H1 (cell line): ENCODE data around the gene SREK1IP1. TPM values are rescaled to one million over a fixed set of nuclear protein-coding genes. Genes with fewer than 3 reads are reported as not detected.

Source experiments
- CTCF ChIA-PET: fragments of 300-600 bp; sonication (Branson Sonifier 250); formaldehyde crosslinking; loops from one replicate; lab custom pipeline; 2021; ENCODE audit not compliant: partially characterized antibody; lab: Charles Lee
- POLR2A ChIA-PET: fragments of 300-600 bp; sonication (Branson Sonifier 250); formaldehyde crosslinking; loops from one replicate; lab custom pipeline; 2021; ENCODE audit warnings: inconsistent platforms; ENCODE audit not compliant: partially characterized antibody; lab: Charles Lee
- DNase-seq, 2 experiments: peaks; one replicate each; pipeline versions ENCODE4 v3.0.0 to v3.0.0-alpha.2; 2010 to 2022; ENCODE audit warnings: low spot score in 2 of 2, low read depth in 1 of 2, mixed read lengths in 1 of 2
- FAIRE-seq: peaks from 2 replicates; lab custom pipeline; 2011; peaks lifted over from hg19 to GRCh38; lab: Jason Lieb, UNC
- H2AFZ ChIP-seq: 2 replicates; pipeline ENCODE4 v1.8.1; 2012; ENCODE audit warnings: low read length, inconsistent platforms
- H2AK5ac ChIP-seq: 2 replicates; pipeline ENCODE4 v1.6.1; 2013; ENCODE audit warnings: low read depth, low read length
- H2BK120ac ChIP-seq: replicated peaks from 2 replicates; pipeline ENCODE3; 2013; ENCODE audit warnings: low read depth, low read length, inconsistent platforms
- H2BK12ac ChIP-seq: 2 replicates; pipeline ENCODE4 v1.6.1; 2013; ENCODE audit warnings: low read depth, low read length
- H2BK15ac ChIP-seq: 2 replicates; pipeline ENCODE4 v1.6.1; 2013; ENCODE audit warnings: low read length
- H2BK20ac ChIP-seq: 2 replicates; pipeline ENCODE4 v1.6.1; 2013; ENCODE audit warnings: low read length
- H2BK5ac ChIP-seq: 2 replicates; pipeline ENCODE4 v1.6.1; 2013; ENCODE audit warnings: low read depth, low read length
- H3K14ac ChIP-seq: 2 replicates; pipeline ENCODE4 v1.6.1; 2013; ENCODE audit warnings: inconsistent platforms; ENCODE audit not compliant: insufficient read length
- H3K18ac ChIP-seq: 2 replicates; pipeline ENCODE4 v1.6.1; 2013; ENCODE audit warnings: low read length; ENCODE audit errors: extremely low read depth
- H3K23ac ChIP-seq: 2 replicates; pipeline ENCODE4 v1.6.1; 2013; ENCODE audit warnings: inconsistent platforms; ENCODE audit not compliant: insufficient read length
- H3K23me2 ChIP-seq: 2 replicates; pipeline ENCODE4 v1.6.1; 2013; ENCODE audit warnings: low read depth, low read length
- H3K27ac ChIP-seq: 2 replicates; pipeline ENCODE4 v1.6.1; 2011; ENCODE audit warnings: low read depth, low read length, inconsistent platforms
- H3K27me3 ChIP-seq, 4 experiments: replicated peaks in 1 of 4; 1 replicate in 1 of 4; 2 replicates in 3 of 4; pipeline versions ENCODE4 v1.6.1 to v1.8.1; 2011 to 2013; ENCODE audit warnings: low read length in 3 of 4, mild to moderate bottlenecking in 3 of 4, inconsistent platforms in 2 of 4, mixed read lengths in 2 of 4, moderate library complexity in 1 of 4; ENCODE audit not compliant: control insufficient read depth in 3 of 4, insufficient read depth in 3 of 4; ENCODE audit errors: extremely low read depth in 1 of 4
- H3K36me3 ChIP-seq, 4 experiments: 2 replicates each; pipeline versions ENCODE4 v1.6.1 to v1.8.1; 2011 to 2013; ENCODE audit warnings: mild to moderate bottlenecking in 4 of 4, low read length in 3 of 4, moderate library complexity in 2 of 4, control low read depth in 1 of 4, inconsistent platforms in 1 of 4; ENCODE audit not compliant: insufficient read depth in 4 of 4, control insufficient read depth in 2 of 4
- H3K4ac ChIP-seq: replicated peaks from 2 replicates; pipeline ENCODE3; 2013; ENCODE audit warnings: low read length, low read depth, mixed read lengths, inconsistent platforms; ENCODE audit not compliant: insufficient read length
- H3K4me1 ChIP-seq, 4 experiments: replicated peaks in 1 of 4; 1 replicate in 1 of 4; 2 replicates in 3 of 4; pipeline versions ENCODE4 v1.6.1 to v1.8.1; 2011 to 2013; ENCODE audit warnings: low read length in 3 of 4, inconsistent platforms in 2 of 4, mixed read lengths in 1 of 4; ENCODE audit not compliant: insufficient read depth in 4 of 4, control insufficient read depth in 3 of 4
- H3K4me2 ChIP-seq, 2 experiments: 2 replicates each; pipeline versions ENCODE4 v1.6.1 to v1.8.1; 2011 to 2013; ENCODE audit warnings: low read depth in 2 of 2, low read length in 2 of 2, control low read depth in 1 of 2, inconsistent platforms in 1 of 2, mild to moderate bottlenecking in 1 of 2; ENCODE audit not compliant: insufficient read depth in 1 of 2
- H3K4me3 ChIP-seq, 4 experiments: fragments of 200-600, 300-600 bp in 1 of 4; sonication (generic), shearing (Covaris generic), sonication (Bioruptor Twin) in 1 of 4; 2 replicates each; pipeline versions ENCODE4 v1.5.1 to v1.8.1; 2011 to 2016; ENCODE audit warnings: low read length in 4 of 4, low read depth in 3 of 4, control low read depth in 2 of 4, inconsistent platforms in 2 of 4, mild to moderate bottlenecking in 2 of 4, mixed read lengths in 1 of 4, moderate library complexity in 1 of 4; ENCODE audit not compliant: insufficient read depth in 2 of 4; ENCODE audit errors: extremely low read depth in 1 of 4
- H3K56ac ChIP-seq: replicated peaks from 2 replicates; pipeline ENCODE3; 2013; ENCODE audit warnings: low read depth, mild to moderate bottlenecking, mixed read lengths, low read length, inconsistent platforms; ENCODE audit not compliant: insufficient read length
- H3K79me1 ChIP-seq: 2 replicates; pipeline ENCODE4 v1.6.1; 2013; ENCODE audit warnings: low read depth, low read length, control low read depth
- H3K79me2 ChIP-seq, 2 experiments: 2 replicates each; pipeline versions ENCODE4 v1.6.1 to v1.8.1; 2012 to 2013; ENCODE audit warnings: low read length in 2 of 2, mild to moderate bottlenecking in 2 of 2, inconsistent platforms in 1 of 2; ENCODE audit not compliant: insufficient read depth in 2 of 2, control insufficient read depth in 1 of 2
- H3K9ac ChIP-seq, 4 experiments: replicated peaks in 1 of 4; 1 replicate in 1 of 4; 2 replicates in 3 of 4; pipeline versions ENCODE4 v1.6.1 to v1.8.1; 2011 to 2013; ENCODE audit warnings: low read depth in 3 of 4, low read length in 3 of 4, control low read depth in 2 of 4, mild to moderate bottlenecking in 2 of 4, moderate library complexity in 2 of 4, inconsistent platforms in 1 of 4; ENCODE audit errors: extremely low read depth in 1 of 4
- H3K9me3 ChIP-seq, 2 experiments: 2 replicates each; pipeline versions ENCODE4 v1.6.1 to v1.8.1; 2012 to 2013; ENCODE audit warnings: mild to moderate bottlenecking in 2 of 2, moderate library complexity in 2 of 2, control low read depth in 1 of 2, inconsistent platforms in 1 of 2, low read depth in 1 of 2, low read length in 1 of 2, mixed read lengths in 1 of 2; ENCODE audit not compliant: insufficient read depth in 2 of 2
- H4K20me1 ChIP-seq, 2 experiments: replicated peaks in 1 of 2; 2 replicates each; pipeline versions ENCODE3 to v1.8.1; 2011 to 2013; ENCODE audit warnings: inconsistent platforms in 2 of 2, low read length in 2 of 2, mild to moderate bottlenecking in 1 of 2; ENCODE audit not compliant: insufficient read depth in 2 of 2, control insufficient read depth in 1 of 2
- H4K5ac ChIP-seq: 2 replicates; pipeline ENCODE4 v1.6.1; 2013; ENCODE audit warnings: low read length, low read depth, mixed read lengths, inconsistent platforms; ENCODE audit not compliant: insufficient read length
- H4K8ac ChIP-seq: 2 replicates; pipeline ENCODE4 v1.8.0; 2013; ENCODE audit warnings: mild to moderate bottlenecking, moderate library complexity, low read length, inconsistent platforms; ENCODE audit not compliant: insufficient read depth; ENCODE audit errors: extremely low read depth
- H4K91ac ChIP-seq: replicated peaks from 2 replicates; pipeline ENCODE3; 2013; ENCODE audit warnings: low read length, mixed read lengths, inconsistent platforms; ENCODE audit not compliant: insufficient read length
- BRCA1 ChIP-seq: IDR thresholded peaks from 2 replicates; pipeline ENCODE4 v1.6.1; 2012; ENCODE audit warnings: low read depth, low read length, improper control_type of control experiment
- SIN3A ChIP-seq, 2 experiments: IDR thresholded peaks in 1 of 2; conservative IDR thresholded peaks in 1 of 2; 2 replicates each; pipeline ENCODE4 v1.6.1; 2011 to 2012; ENCODE audit warnings: low read length in 2 of 2, improper control_type of control experiment in 1 of 2, low read depth in 1 of 2, mild to moderate bottlenecking in 1 of 2
- YY1 ChIP-seq: IDR thresholded peaks from 2 replicates; pipeline ENCODE4 v1.6.1; 2011; ENCODE audit warnings: low read depth, mild to moderate bottlenecking, low read length
- WGBS, 2 experiments: shearing (Covaris generic) in 1 of 2; methylation state at CpG; one replicate each; pipeline versions ENCODE4 v1.1.6 to v1.1.7; 2013 to 2015; ENCODE audit warnings: low lambda C conversion rate in 2 of 2, mixed read lengths in 2 of 2, inconsistent platforms in 1 of 2, low coverage in 1 of 2, missing lambda C conversion rate in 1 of 2; ENCODE audit not compliant: insufficient replicate concordance in 2 of 2, insufficient coverage in 1 of 2, insufficient read length in 1 of 2; ENCODE audit errors: extremely low coverage in 1 of 2, missing lambda C conversion rate in 1 of 2; 5-methylcytosine and 5-hydroxymethylcytosine counted together
- long read RNA-seq, 2 experiments: library from RNA in 1 of 2; library from capped mRNA in 1 of 2; stranded (forward); transcript quantifications; one replicate each; pipeline ENCODE4 v2.0.0, GENCODE V29; 2021; ENCODE audit warnings: inconsistent platforms in 1 of 2
- polyA minus RNA-seq, 3 experiments: library from RNA; depleted of rRNA, polyadenylated mRNA; stranded (reverse); fragments of >200 nt; gene quantifications; 1 replicate in 2 of 3; 2 replicates in 1 of 3; pipeline ENCODE4 v1.2.3, GENCODE V29; 2011
- polyA plus RNA-seq, 7 experiments: library from polyadenylated mRNA; depleted of rRNA in 3 of 7; stranded (reverse) in 5 of 7; unstranded in 2 of 7; fragments of >200 nt in 5 of 7; fragments of 200-250 nt in 2 of 7; gene quantifications; 1 replicate in 5 of 7; 2 replicates in 1 of 7; 4 replicates in 1 of 7; pipeline versions ENCODE4 v1.2.1 to v1.2.3, GENCODE V29; 2011 to 2013; ENCODE audit warnings: missing spikeins in 2 of 7, mixed read lengths in 2 of 7
- total RNA-seq: library from RNA; stranded (reverse); fragmentation: NEBNext Ultra II Directional; extraction: Animal tissue kit (Norgen Biotek cat#: 25700); gene quantifications from 2 replicates; pipeline ENCODE4 v1.2.1, GENCODE V29; 2021
- TF ChIP-seq, protein P1 (sequence below): IDR thresholded peaks from 2 replicates; pipeline ENCODE4 v1.6.1; 2012; ENCODE audit warnings: low read length, inconsistent platforms

The SREK1IP1 gene
- total RNA-seq (37.2 and 39.0 TPM in 2 replicates), polyA plus RNA-seq (2011; rRNA removed) (4.0 and 6.2 TPM in 2 replicates), polyA minus RNA-seq (2011; rRNA and poly(A)+ RNA removed) (10.6 and 13.1 TPM in 2 replicates)
- polyA plus RNA-seq (2011; cell fraction: cytosol; rRNA removed), result 7.2 TPM
- polyA plus RNA-seq (2011; cell fraction: nucleus; rRNA removed), result 6.9 TPM
- 10.3 to 15.8 TPM (median 14.4 TPM) in 4 replicates for polyA plus RNA-seq (2012, experiment 1 of 2)
- polyA plus RNA-seq (2012, experiment 2 of 2), result 4.6 TPM
- polyA plus RNA-seq (2013, experiment 1 of 2), result 29.2 TPM
- 29.2 TPM for polyA plus RNA-seq (2013, experiment 2 of 2)
- 14.7 TPM for polyA minus RNA-seq (2011; cell fraction: cytosol; rRNA and poly(A)+ RNA removed)
- 23.6 TPM for polyA minus RNA-seq (2011; cell fraction: nucleus; rRNA and poly(A)+ RNA removed)
- long read RNA-seq, experiment 1, full-length matches to known transcripts, result 10 of 39 reads
- long read RNA-seq, experiment 1, partial matches to known transcripts, result 7 of 39 reads
- long read RNA-seq, experiment 1, other reads (novel, unspliced or antisense), result 22 of 39 reads
- long read RNA-seq, experiment 2, full-length matches to known transcripts, result 21 of 39 reads
- long read RNA-seq, experiment 2, partial matches to known transcripts, result 2 of 39 reads
- long read RNA-seq, experiment 2, other reads (novel, unspliced or antisense), result 16 of 39 reads

DNA sequence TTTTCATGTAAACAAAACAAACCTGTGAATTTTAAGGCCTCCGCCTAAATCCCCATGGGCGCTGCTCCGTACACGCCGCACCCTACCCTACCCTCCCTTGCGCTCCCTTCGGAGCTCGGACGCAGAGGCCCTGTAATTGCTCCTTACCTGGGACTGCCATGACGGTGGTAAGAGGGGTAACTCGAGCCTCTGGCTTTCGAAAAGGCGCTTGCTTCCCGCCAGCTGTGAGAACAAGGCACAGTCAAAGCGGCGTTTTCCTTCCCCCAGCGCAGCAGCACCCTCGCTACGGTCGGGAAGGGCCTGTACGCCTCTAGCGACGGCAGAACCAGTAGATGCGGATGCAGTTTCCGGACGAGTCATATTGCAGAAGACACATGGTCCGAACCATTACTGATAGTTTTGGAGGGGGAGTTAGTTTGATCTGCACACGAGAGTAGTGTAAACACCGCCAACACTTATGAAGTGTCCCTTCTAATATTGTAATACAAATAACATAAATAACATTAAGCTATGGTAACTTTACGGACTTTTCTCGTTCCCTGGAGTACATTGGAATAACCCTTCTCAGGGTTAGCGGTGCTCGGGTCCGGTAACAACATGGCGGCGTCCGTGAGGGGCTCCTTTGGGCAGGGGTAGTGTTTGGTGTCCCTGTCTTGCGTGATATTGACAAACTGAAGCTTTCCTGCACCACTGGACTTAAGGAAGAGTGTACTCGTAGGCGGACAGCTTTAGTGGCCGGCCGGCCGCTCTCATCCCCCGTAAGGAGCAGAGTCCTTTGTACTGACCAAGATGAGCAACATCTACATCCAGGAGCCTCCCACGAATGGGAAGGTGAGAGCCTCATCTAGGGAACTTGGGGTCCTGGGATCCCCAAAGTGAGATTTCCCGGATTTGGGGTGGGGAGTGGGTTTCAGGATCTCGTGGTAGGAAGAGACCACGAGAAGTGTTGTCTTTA is at the start of gene SREK1IP1, which contains the start of gene CWC27:
Gene SREK1IP1 (minus strand): TSS at position 334 of the 955 bp plus-strand sequence. CDS start 174 bp downstream, at position 160.
Gene CWC27 (plus strand): TSS at position 573 of the 955 bp plus-strand sequence. CDS start 217 bp downstream, at position 790.
- FAIRE-seq, result peak; percentile 62
- TF ChIP-seq YY1 (peak; percentile 95), BRCA1 (peak; percentile 46; the same call in 1 of the 2 replicates), SIN3A (conservative IDR thresholded peaks at IDR 0.05 in 1 of 2, IDR thresholded peaks at IDR 0.05 in 1 of 2; ENCODE audit: low read depth in 1 of 2, low read length in 2 of 2) (peak in 1 of 2 experiments; percentile 76; a peak in 1 of 4 replicates)
- TF ChIP-seq, protein P1, sequence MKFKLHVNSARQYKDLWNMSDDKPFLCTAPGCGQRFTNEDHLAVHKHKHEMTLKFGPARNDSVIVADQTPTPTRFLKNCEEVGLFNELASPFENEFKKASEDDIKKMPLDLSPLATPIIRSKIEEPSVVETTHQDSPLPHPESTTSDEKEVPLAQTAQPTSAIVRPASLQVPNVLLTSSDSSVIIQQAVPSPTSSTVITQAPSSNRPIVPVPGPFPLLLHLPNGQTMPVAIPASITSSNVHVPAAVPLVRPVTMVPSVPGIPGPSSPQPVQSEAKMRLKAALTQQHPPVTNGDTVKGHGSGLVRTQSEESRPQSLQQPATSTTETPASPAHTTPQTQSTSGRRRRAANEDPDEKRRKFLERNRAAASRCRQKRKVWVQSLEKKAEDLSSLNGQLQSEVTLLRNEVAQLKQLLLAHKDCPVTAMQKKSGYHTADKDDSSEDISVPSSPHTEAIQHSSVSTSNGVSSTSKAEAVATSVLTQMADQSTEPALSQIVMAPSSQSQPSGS, result peak; percentile 35; the same call in 1 of the 2 replicates

More for the DNA sequence above, at the start of gene SREK1IP1, which contains the start of gene CWC27:
- Histone ChIP-seq H2BK20ac (no peak within 1 kb of the TSS), H3K23ac (no peak within 1 kb of the TSS), H3K4me1 (peaks cover 0 to 9% (median 3%) of the 10 kb centered on the region in 4 experiments; a peak in 4 of 7 replicates), H3K4me2 (peak within 1 kb of the TSS; percentile 56 to 75), H2AFZ (peak within 1 kb of the TSS; percentile 99), H3K4me3 (peak within 1 kb of the TSS; percentile 79 to 100 (median 98)), H2BK5ac (peak within 1 kb of the TSS; percentile 91), H3K27ac (peak within 1 kb of the TSS; percentile 97), H2BK15ac (no peak within 1 kb of the TSS), H3K79me2 (peaks cover 15 to 89% of the 10 kb centered on the region in 2 experiments; a peak in 3 of 4 replicates), H3K4ac (no peak within 1 kb of the TSS), H3K56ac (peak within 1 kb of the TSS; percentile 43), H3K36me3 (peaks cover 2 to 23% (median 9%) of the 10 kb centered on the region in 4 experiments; a peak in 4 of 8 replicates), H2BK12ac (peak within 1 kb of the TSS; percentile 52; the same call in 1 of the 2 replicates), H3K79me1 (peaks cover 6% of the 10 kb centered on the region), H3K27me3 (no peaks in the 10 kb centered on the region), H4K20me1 (peaks cover 0 to 2% of the 10 kb centered on the region in 2 experiments), H2AK5ac (no peak within 1 kb of the TSS), H2BK120ac (no peak within 1 kb of the TSS), H4K5ac (peak within 1 kb of the TSS; percentile 82), H4K8ac (peak within 1 kb of the TSS; percentile 97; the same call in 1 of the 2 replicates), H3K9ac (peak within 1 kb of the TSS; percentile 77 to 99 (median 94)), H4K91ac (peak within 1 kb of the TSS; percentile 34), H3K18ac (peak within 1 kb of the TSS; percentile 72; the same call in 1 of the 2 replicates), H3K14ac (no peak within 1 kb of the TSS), H3K23me2 (0 out of 2 replicates have a peak, but pooled peaks cover 2% of the 10 kb centered on the region), H3K9me3 (no peaks in the 10 kb centered on the region)
- CTCF ChIA-PET, result interaction anchor here (0.5 to 2.8 kb wide), 15 partner anchors 10 to 138 kb away, joined by 3 to 13 read pairs (median 3); partner anchors contain the start of gene SHISAL2B
- 1% methylated on average over 48 of the region's 48 CpGs; no CpG with 5 or more reads in 1 of the 2 experiments for WGBS, 2 experiments
- POLR2A ChIA-PET, result interaction anchor here (0.8 to 3.7 kb wide), 20 partner anchors 8 to 855 kb away, joined by 3 to 30 read pairs (median 4); partner anchors contain the start of genes ADAMTS6, SHISAL2B and TRIM23
- DNase-seq, result peak; percentile 69 to 85
